ENCODE measurements around the gene RFX3. TPM values are rescaled to one million over a fixed set of nuclear protein-coding genes. Genes with fewer than 3 reads are reported as not detected.

Gene RFX3
- total RNA-seq, 4 donors from 2014 or later: 10.9 to 20.8 (median 13.7) TPM

DNA sequence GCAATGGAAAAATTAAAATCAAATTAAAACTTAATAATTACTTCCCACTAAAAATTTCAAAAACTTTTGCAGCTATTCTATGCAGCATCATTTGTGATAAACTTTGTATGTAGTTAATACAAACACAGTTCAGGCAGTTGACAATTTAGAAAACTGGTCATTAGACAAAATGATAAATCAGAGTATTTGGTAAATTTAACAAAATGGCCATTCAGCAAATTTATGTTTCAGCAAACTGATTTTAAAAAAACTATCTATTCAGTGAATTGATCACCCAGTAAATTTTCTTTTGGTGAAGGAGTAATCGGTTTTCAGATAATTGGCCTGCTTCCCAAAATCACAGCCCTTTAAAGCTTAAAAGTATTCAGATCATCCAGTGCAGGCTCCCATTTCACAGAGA is 116.3 kb downstream of the RFX3 start:
- TF ChIP-seq EP300 (IDR thresholded peaks at IDR 0.05) (no peak), POLR2A (IDR thresholded peaks at IDR 0.05) (no peak)
- TF ChIP-seq, protein P1, sequence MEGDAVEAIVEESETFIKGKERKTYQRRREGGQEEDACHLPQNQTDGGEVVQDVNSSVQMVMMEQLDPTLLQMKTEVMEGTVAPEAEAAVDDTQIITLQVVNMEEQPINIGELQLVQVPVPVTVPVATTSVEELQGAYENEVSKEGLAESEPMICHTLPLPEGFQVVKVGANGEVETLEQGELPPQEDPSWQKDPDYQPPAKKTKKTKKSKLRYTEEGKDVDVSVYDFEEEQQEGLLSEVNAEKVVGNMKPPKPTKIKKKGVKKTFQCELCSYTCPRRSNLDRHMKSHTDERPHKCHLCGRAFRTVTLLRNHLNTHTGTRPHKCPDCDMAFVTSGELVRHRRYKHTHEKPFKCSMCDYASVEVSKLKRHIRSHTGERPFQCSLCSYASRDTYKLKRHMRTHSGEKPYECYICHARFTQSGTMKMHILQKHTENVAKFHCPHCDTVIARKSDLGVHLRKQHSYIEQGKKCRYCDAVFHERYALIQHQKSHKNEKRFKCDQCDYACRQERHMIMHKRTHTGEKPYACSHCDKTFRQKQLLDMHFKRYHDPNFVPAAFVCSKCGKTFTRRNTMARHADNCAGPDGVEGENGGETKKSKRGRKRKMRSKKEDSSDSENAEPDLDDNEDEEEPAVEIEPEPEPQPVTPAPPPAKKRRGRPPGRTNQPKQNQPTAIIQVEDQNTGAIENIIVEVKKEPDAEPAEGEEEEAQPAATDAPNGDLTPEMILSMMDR (IDR thresholded peaks at IDR 0.05): no peak
- H3K4me1 ChIP-seq: peaks cover 0 to 4% (median 0%) of the 10 kb centered on the region in 4 donors
- no peak overlapping the region for H3K27ac ChIP-seq
- H3K9me3 ChIP-seq: no peaks in the 10 kb centered on the region
- DNase-seq (ENCODE audit: low spot score in 2 of 2): no peak
- no peak overlapping the region for H3K4me3 ChIP-seq
- H3K27me3 ChIP-seq: no peaks in the 10 kb centered on the region
- WGBS, 2 donors: 78 to 86% methylated on average over 1 of the region's 1 CpG
- H3K36me3 ChIP-seq: no peaks in the 10 kb centered on the region

DNA sequence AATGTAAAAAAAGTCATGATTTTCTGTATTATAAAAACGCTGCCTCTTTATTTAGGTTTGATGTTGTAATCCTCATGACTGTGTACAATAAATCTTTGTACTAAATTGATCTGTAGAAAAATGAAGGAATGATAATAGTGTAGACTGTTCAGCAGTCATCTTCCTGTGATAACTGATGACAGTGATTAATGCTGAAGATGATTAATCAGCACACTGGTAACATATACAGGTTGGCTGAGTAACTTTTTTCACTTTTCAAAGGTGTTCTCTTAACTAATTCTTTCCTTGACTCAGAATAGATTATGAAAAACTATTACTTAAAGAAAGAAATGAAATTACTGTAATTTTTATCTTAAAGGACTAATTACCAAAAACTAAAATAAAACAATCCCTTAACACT is 122.5 kb downstream of the RFX3 start:
- DNase-seq (ENCODE audit: low spot score in 2 of 2): no peak
- no peak for TF ChIP-seq POLR2A (IDR thresholded peaks at IDR 0.05)
- TF ChIP-seq EP300 (IDR thresholded peaks at IDR 0.05): no peak
- H3K27ac ChIP-seq: no peak overlapping the region
- H3K4me3 ChIP-seq: no peak overlapping the region
- no peaks in the 10 kb centered on the region for H3K36me3 ChIP-seq
- H3K4me1 ChIP-seq: no peaks in the 10 kb centered on the region
- H3K9me3 ChIP-seq: no peaks in the 10 kb centered on the region
- 50 to 76% methylated on average over 1 of the region's 1 CpG for WGBS, 2 donors
- H3K27me3 ChIP-seq: no peaks in the 10 kb centered on the region

DNA sequence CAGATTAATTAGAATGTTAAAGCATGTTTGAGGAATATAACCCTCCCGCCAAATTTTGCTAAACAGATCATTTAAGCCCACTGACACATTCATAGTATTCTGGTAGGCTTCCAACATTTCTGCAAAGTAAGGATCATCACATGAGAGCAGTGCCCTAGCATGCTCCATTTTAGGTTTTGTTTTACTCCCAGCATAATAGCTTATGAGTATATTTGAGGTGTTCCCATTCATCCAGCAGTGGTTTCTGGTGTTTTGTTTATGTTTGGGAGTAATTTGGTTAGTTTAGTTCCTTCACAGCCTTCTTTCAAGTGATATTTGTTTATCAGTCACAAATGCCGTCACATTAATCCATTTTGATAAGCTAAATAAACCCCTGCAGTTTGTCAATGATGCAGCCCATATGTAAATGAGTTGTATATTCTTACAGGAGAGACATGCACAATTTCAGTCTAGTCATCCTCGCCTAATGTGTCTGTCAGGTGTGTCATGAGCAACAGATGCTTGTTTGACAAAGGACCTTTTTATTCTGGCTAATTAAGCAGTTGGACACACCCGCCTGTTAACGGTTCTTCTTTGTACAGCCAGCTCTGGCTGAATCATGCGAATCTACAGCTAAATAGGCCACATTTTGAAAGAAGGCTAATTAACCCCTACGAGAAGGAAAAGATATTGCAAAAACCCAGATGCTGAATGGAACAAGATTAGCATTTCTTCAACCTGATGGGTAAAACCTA is 124.4 kb downstream of the RFX3 start:
- no peak for TF ChIP-seq EP300 (IDR thresholded peaks at IDR 0.05)
- TF ChIP-seq, protein P1 (IDR thresholded peaks at IDR 0.05): no peak
- TF ChIP-seq POLR2A (IDR thresholded peaks at IDR 0.05): no peak
- 46 to 55% methylated on average over 7 of the region's 7 CpGs for WGBS, 2 donors
- H3K27ac ChIP-seq: no peak overlapping the region
- no peaks in the 10 kb centered on the region for H3K9me3 ChIP-seq
- H3K27me3 ChIP-seq: no peaks in the 10 kb centered on the region
- no peak overlapping the region for H3K4me3 ChIP-seq
- DNase-seq (ENCODE audit: low spot score in 2 of 2): no peak
- H3K36me3 ChIP-seq: no peaks in the 10 kb centered on the region
- peaks cover 0 to 3% (median 0%) of the 10 kb centered on the region in 4 donors for H3K4me1 ChIP-seq

DNA sequence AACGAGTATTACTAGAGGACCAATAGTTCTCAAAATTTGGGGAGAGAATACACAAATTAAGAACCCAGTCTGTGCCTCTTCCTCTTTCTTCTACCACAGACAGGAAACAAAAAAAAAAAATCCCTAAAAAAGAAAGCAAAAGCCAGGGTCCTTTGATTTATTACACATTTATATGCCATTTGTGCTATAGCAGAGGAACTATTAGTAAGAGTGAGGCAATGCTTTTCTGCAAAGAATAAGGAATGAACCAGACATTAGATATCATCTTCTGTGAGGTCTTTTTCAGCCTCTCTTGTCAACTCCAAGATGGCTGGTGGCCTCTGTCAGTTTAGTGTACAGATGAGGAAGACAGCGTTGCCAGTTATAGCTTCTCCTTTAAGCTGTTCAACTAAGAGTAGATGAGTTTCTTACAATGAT is 127.6 kb downstream of the RFX3 start:
- Histone ChIP-seq H3K36me3 (peaks cover 0 to 24% (median 0%) of the 10 kb centered on the region in 3 donors), H3K27me3 (no peaks in the 10 kb centered on the region), H3K9me3 (no peaks in the 10 kb centered on the region), H3K27ac (peak overlapping the region in 2 of 4 donors; percentile 2 to 44), H3K4me1 (peaks cover 0 to 3% (median 0%) of the 10 kb centered on the region in 4 donors), H3K4me3 (peak overlapping the region in 1 of 4 donors; percentile 5)
- DNase-seq (ENCODE audit: low spot score in 2 of 2): no peak
- 77 to 86% methylated on average over 2 of the region's 2 CpGs for WGBS, 2 donors
- TF ChIP-seq POLR2A (IDR thresholded peaks at IDR 0.05): no peak
- TF ChIP-seq, protein P1 (IDR thresholded peaks at IDR 0.05): no peak
- TF ChIP-seq EP300 (IDR thresholded peaks at IDR 0.05): no peak

DNA sequence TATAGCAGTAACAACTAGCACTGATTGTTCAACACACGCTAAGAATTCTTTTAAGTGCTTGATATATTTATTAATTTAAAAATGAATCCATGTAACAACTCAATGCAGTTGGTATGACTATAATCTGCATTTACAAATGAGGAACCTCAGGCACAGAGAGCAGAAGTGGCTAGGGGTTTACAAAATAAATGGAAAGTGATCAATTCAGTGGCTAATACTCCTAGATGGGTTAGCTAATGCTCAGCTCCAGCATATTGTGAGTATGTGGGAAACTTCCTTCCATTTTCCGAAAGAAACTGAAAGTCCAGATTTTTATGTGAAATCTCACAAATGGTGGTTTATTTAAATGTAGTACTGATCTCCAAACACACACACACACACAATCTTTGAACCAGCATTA is 128.0 kb downstream of the RFX3 start:
- TF ChIP-seq POLR2A (IDR thresholded peaks at IDR 0.05) (no peak), EP300 (IDR thresholded peaks at IDR 0.05) (no peak)
- no peak for DNase-seq (ENCODE audit: low spot score in 2 of 2)
- Histone ChIP-seq H3K9me3 (no peaks in the 10 kb centered on the region), H3K27ac (peak overlapping the region in 2 of 4 donors; percentile 2 to 44), H3K4me1 (peaks cover 0 to 3% (median 0%) of the 10 kb centered on the region in 4 donors), H3K4me3 (peak overlapping the region in 1 of 4 donors; percentile 5), H3K27me3 (no peaks in the 10 kb centered on the region), H3K36me3 (peaks cover 0 to 24% (median 0%) of the 10 kb centered on the region in 3 donors)
- WGBS, 2 donors: 85 to 88% methylated on average over 2 of the region's 2 CpGs

DNA sequence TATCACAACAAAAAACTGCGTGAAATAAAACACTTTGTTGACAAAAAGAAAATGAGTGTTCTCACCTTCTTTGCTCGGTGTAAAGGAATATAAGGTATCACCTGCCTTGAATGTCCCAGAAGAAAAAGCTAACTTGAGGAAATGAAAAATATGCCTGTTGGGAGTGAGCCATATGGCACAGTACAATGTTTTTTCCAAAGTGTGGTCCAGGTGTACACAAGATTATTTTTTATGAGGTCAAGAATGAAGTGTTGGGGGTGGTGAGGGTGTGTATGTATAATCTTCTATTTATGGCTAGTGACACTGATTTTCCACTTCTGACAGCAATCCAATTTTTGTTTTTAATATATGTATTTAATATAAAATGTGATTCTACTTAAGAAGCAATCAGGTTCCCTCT is 134.4 kb downstream of the RFX3 start:
- peaks cover 0 to 36% (median 0%) of the 10 kb centered on the region in 3 donors for H3K36me3 ChIP-seq
- H3K27ac ChIP-seq: no peak overlapping the region
- H3K27me3 ChIP-seq: no peaks in the 10 kb centered on the region
- TF ChIP-seq EP300 (IDR thresholded peaks at IDR 0.05) (no peak), POLR2A (IDR thresholded peaks at IDR 0.05) (no peak)
- TF ChIP-seq, protein P1 (IDR thresholded peaks at IDR 0.05): no peak
- peaks cover 0 to 7% (median 0%) of the 10 kb centered on the region in 4 donors for H3K4me1 ChIP-seq
- no peaks in the 10 kb centered on the region for H3K9me3 ChIP-seq
- H3K4me3 ChIP-seq: no peak overlapping the region
- WGBS, 2 donors: 92 to 98% methylated on average over 2 of the region's 2 CpGs
- DNase-seq (ENCODE audit: low spot score in 2 of 2): no peak
